GM12878 (cell line): ENCODE measurements around the gene MLEC. TPM values are rescaled to one million over a fixed set of nuclear protein-coding genes. Genes with fewer than 3 reads are reported as not detected.

Source experiments
- IKZF1 ChIP-seq: fragments of 450-650 bp; conservative IDR thresholded peaks from 2 replicates; pipeline ENCODE4 v1.6.1; 2017; ENCODE audit warnings: antibody characterized with exemption, mild to moderate bottlenecking
- IRF4 ChIP-seq: IDR thresholded peaks from 2 replicates; pipeline ENCODE4 v1.6.1; 2011; ENCODE audit warnings: low read depth, low read length
- LARP7 ChIP-seq: fragments of 450-650 bp; IDR thresholded peaks from 2 replicates; pipeline ENCODE4 v1.6.1; 2017; ENCODE audit warnings: mild to moderate bottlenecking
- PAX8 ChIP-seq: fragments of 450-650 bp; IDR thresholded peaks from 2 replicates; pipeline ENCODE4 v1.6.1; 2017; ENCODE audit warnings: mild to moderate bottlenecking, moderate library complexity
- PML ChIP-seq: IDR thresholded peaks from 2 replicates; pipeline ENCODE4 v1.6.1; 2012; ENCODE audit warnings: low read length, inconsistent platforms
- RBBP5 ChIP-seq: fragments of 200-600 bp; sonication (generic); conservative IDR thresholded peaks from 2 replicates; pipeline ENCODE4 v1.6.1; 2016
- TARDBP ChIP-seq: IDR thresholded peaks from 2 replicates; pipeline ENCODE4 v1.6.1; 2016; ENCODE audit warnings: borderline replicate concordance
- TCF7 ChIP-seq: IDR thresholded peaks from 2 replicates; pipeline ENCODE4 v1.6.1; 2014; ENCODE audit warnings: antibody characterized with exemption, borderline replicate concordance
- YBX1 ChIP-seq: fragments of 450-650 bp; IDR thresholded peaks from 2 replicates; pipeline ENCODE4 v1.6.1; 2016; ENCODE audit warnings: antibody characterized with exemption
- YY1 ChIP-seq: IDR thresholded peaks from 2 replicates; pipeline ENCODE4 v1.6.1; 2011; ENCODE audit warnings: low read depth, mild to moderate bottlenecking, low read length
- ZZZ3 ChIP-seq: IDR thresholded peaks from 2 replicates; pipeline ENCODE4 v1.6.1; 2011; ENCODE audit warnings: low read depth; ENCODE audit not compliant: control insufficient read depth, insufficient read length
- polyA plus RNA-seq, 11 experiments: library from polyadenylated mRNA; depleted of rRNA in 4 of 11; unstranded in 6 of 11; stranded (reverse) in 5 of 11; fragments of >200 nt; fragmentation: Nextera tagmentation in 4 of 11; fragmentation: Illumina TruSeq in 1 of 11; extraction: Ambion mirVana in 4 of 11; extraction: Trizol in 1 of 11; gene quantifications; 1 replicate in 1 of 11; 2 replicates in 10 of 11; pipeline versions ENCODE4 v1.2.1 to v1.2.3, GENCODE V29; 2011 to 2016; ENCODE audit warnings: inconsistent platforms in 2 of 11, missing spikeins in 2 of 11, low read depth in 1 of 11
- total RNA-seq, 4 experiments: library from RNA; depleted of rRNA in 3 of 4; stranded (reverse); fragments of >200 nt in 3 of 4; fragmentation: Illumina TruSeq in 1 of 4; extraction: Trizol in 1 of 4; gene quantifications; 2 replicates each; pipeline versions ENCODE4 v1.2.1 to v1.2.3, GENCODE V29; 2013 to 2021
- TF ChIP-seq, protein P1 (sequence below): IDR thresholded peaks from 2 replicates; pipeline ENCODE4 v1.6.1; 2012; ENCODE audit warnings: improper control_type of control experiment, low read depth, low read length; ENCODE audit not compliant: insufficient replicate concordance
- TF ChIP-seq, protein P2 (sequence below): IDR thresholded peaks from 2 replicates; pipeline ENCODE4 v1.6.1; 2012; ENCODE audit warnings: mild to moderate bottlenecking, low read depth, low read length
- TF ChIP-seq, protein P3 (sequence below): fragments of 450-650 bp; IDR thresholded peaks from 2 replicates; pipeline ENCODE4 v1.6.1; 2017; ENCODE audit warnings: mild to moderate bottlenecking, low read depth, inconsistent platforms; ENCODE audit not compliant: poor library complexity, severe bottlenecking
- TF ChIP-seq, protein P4 (sequence below): fragments of 450-650 bp; IDR thresholded peaks from 2 replicates; pipeline ENCODE4 v1.6.1; 2017; ENCODE audit warnings: antibody characterized with exemption, mild to moderate bottlenecking, moderate library complexity

MLEC gene
- total and polyA plus RNA-seq, 10 of the 15 experiments (the other 5 are each of a cell fraction or from before 2014, with no cell fraction given): 26.7 to 172 (median 103) TPM

DNA sequence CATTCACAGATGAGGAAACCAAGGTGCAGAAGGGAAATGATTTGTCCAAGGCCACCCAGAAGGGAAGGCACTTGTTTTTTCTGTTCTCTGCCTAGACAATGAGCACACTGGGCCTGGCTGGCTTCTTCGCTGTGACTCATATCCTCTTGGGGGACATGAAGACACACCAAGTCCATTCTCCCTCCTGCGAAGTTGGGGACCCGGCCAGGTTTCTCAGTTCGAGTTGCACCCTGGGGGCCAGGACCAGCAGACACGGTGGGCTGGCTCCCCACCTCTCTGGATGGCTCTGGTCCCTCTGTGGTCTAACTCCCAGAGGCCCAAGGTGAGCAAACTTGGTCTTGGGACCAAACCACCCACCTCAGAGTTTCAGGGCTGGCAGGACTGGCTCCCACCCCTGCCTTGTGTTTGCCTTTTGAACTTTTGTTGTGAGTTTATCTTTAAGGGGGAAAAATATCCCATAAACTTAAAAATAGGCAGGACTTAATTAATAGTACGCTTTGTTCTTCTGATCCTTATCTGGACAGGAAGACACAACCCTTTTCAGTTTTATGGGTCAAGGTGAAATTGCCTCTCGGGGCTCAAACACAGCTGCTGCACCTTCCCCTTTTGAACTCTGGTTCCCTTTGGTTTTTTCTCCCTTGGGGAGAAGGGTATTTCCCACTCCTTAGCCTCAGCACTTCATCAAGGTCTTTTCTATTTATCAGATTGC, 9.0 kb upstream of the MLEC start (continued):
- TF ChIP-seq, protein P1, sequence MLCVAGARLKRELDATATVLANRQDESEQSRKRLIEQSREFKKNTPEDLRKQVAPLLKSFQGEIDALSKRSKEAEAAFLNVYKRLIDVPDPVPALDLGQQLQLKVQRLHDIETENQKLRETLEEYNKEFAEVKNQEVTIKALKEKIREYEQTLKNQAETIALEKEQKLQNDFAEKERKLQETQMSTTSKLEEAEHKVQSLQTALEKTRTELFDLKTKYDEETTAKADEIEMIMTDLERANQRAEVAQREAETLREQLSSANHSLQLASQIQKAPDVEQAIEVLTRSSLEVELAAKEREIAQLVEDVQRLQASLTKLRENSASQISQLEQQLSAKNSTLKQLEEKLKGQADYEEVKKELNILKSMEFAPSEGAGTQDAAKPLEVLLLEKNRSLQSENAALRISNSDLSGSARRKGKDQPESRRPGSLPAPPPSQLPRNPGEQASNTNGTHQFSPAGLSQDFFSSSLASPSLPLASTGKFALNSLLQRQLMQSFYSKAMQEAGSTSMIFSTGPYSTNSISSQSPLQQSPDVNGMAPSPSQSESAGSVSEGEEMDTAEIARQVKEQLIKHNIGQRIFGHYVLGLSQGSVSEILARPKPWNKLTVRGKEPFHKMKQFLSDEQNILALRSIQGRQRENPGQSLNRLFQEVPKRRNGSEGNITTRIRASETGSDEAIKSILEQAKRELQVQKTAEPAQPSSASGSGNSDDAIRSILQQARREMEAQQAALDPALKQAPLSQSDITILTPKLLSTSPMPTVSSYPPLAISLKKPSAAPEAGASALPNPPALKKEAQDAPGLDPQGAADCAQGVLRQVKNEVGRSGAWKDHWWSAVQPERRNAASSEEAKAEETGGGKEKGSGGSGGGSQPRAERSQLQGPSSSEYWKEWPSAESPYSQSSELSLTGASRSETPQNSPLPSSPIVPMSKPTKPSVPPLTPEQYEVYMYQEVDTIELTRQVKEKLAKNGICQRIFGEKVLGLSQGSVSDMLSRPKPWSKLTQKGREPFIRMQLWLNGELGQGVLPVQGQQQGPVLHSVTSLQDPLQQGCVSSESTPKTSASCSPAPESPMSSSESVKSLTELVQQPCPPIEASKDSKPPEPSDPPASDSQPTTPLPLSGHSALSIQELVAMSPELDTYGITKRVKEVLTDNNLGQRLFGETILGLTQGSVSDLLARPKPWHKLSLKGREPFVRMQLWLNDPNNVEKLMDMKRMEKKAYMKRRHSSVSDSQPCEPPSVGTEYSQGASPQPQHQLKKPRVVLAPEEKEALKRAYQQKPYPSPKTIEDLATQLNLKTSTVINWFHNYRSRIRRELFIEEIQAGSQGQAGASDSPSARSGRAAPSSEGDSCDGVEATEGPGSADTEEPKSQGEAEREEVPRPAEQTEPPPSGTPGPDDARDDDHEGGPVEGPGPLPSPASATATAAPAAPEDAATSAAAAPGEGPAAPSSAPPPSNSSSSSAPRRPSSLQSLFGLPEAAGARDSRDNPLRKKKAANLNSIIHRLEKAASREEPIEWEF: peak; percentile 12
- TF ChIP-seq TARDBP (no peak), YBX1 (no peak), ZZZ3 (no peak), TCF7 (no peak), IRF4 (no peak), RBBP5 (no peak), LARP7 (no peak; the same call in 1 of the 2 replicates), PML (no peak), YY1 (no peak), PAX8 (no peak), IKZF1 (peak; percentile 82)
- TF ChIP-seq, protein P2, sequence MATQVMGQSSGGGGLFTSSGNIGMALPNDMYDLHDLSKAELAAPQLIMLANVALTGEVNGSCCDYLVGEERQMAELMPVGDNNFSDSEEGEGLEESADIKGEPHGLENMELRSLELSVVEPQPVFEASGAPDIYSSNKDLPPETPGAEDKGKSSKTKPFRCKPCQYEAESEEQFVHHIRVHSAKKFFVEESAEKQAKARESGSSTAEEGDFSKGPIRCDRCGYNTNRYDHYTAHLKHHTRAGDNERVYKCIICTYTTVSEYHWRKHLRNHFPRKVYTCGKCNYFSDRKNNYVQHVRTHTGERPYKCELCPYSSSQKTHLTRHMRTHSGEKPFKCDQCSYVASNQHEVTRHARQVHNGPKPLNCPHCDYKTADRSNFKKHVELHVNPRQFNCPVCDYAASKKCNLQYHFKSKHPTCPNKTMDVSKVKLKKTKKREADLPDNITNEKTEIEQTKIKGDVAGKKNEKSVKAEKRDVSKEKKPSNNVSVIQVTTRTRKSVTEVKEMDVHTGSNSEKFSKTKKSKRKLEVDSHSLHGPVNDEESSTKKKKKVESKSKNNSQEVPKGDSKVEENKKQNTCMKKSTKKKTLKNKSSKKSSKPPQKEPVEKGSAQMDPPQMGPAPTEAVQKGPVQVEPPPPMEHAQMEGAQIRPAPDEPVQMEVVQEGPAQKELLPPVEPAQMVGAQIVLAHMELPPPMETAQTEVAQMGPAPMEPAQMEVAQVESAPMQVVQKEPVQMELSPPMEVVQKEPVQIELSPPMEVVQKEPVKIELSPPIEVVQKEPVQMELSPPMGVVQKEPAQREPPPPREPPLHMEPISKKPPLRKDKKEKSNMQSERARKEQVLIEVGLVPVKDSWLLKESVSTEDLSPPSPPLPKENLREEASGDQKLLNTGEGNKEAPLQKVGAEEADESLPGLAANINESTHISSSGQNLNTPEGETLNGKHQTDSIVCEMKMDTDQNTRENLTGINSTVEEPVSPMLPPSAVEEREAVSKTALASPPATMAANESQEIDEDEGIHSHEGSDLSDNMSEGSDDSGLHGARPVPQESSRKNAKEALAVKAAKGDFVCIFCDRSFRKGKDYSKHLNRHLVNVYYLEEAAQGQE: no peak
- TF ChIP-seq, protein P3, sequence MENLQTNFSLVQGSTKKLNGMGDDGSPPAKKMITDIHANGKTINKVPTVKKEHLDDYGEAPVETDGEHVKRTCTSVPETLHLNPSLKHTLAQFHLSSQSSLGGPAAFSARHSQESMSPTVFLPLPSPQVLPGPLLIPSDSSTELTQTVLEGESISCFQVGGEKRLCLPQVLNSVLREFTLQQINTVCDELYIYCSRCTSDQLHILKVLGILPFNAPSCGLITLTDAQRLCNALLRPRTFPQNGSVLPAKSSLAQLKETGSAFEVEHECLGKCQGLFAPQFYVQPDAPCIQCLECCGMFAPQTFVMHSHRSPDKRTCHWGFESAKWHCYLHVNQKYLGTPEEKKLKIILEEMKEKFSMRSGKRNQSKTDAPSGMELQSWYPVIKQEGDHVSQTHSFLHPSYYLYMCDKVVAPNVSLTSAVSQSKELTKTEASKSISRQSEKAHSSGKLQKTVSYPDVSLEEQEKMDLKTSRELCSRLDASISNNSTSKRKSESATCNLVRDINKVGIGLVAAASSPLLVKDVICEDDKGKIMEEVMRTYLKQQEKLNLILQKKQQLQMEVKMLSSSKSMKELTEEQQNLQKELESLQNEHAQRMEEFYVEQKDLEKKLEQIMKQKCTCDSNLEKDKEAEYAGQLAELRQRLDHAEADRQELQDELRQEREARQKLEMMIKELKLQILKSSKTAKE: peak; percentile 32
- TF ChIP-seq, protein P4, sequence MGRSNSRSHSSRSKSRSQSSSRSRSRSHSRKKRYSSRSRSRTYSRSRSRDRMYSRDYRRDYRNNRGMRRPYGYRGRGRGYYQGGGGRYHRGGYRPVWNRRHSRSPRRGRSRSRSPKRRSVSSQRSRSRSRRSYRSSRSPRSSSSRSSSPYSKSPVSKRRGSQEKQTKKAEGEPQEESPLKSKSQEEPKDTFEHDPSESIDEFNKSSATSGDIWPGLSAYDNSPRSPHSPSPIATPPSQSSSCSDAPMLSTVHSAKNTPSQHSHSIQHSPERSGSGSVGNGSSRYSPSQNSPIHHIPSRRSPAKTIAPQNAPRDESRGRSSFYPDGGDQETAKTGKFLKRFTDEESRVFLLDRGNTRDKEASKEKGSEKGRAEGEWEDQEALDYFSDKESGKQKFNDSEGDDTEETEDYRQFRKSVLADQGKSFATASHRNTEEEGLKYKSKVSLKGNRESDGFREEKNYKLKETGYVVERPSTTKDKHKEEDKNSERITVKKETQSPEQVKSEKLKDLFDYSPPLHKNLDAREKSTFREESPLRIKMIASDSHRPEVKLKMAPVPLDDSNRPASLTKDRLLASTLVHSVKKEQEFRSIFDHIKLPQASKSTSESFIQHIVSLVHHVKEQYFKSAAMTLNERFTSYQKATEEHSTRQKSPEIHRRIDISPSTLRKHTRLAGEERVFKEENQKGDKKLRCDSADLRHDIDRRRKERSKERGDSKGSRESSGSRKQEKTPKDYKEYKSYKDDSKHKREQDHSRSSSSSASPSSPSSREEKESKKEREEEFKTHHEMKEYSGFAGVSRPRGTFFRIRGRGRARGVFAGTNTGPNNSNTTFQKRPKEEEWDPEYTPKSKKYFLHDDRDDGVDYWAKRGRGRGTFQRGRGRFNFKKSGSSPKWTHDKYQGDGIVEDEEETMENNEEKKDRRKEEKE: no peak
